A549 (cell line): ENCODE measurements around the gene LCE2A.

Experiments
- BHLHE40 ChIP-seq: IDR thresholded peaks from 2 replicates; pipeline ENCODE4 v1.6.1; 2012; ENCODE audit warnings: low read depth, low read length, inconsistent platforms
- CBX8 ChIP-seq: fragments of 200-600 bp; sonication (generic); IDR thresholded peaks from 2 replicates; pipeline ENCODE4 v1.6.1; 2016
- FOSL2 ChIP-seq, 2 experiments: fragments of 450-650 bp in 1 of 2; fragments of >200 bp in 1 of 2; sonication (Bioruptor Twin) in 1 of 2; formaldehyde crosslinking; IDR thresholded peaks; 2 replicates each; pipeline versions ENCODE4 v1.5.0 to v1.6.1; 2016 to 2020; ENCODE audit warnings: mild to moderate bottlenecking in 1 of 2, moderate library complexity in 1 of 2
- JUN ChIP-seq, 2 experiments: fragments of >200 bp; sonication (Bioruptor Twin); formaldehyde crosslinking; IDR thresholded peaks; 2 replicates in 1 of 2; 3 replicates in 1 of 2; pipeline ENCODE4 v1.6.1; 2016 to 2017
- KDM1A ChIP-seq: fragments of 200-600 bp; sonication (generic); IDR thresholded peaks from 2 replicates; pipeline ENCODE4 v1.6.1; 2016; ENCODE audit warnings: low read depth, mild to moderate bottlenecking
- POLR2A ChIP-seq: IDR thresholded peaks from 2 replicates; pipeline ENCODE4 v1.6.1; 2012; ENCODE audit warnings: mild to moderate bottlenecking, low read length
- ZFP36 ChIP-seq: fragments of 450-650 bp; IDR thresholded peaks from 2 replicates; pipeline ENCODE4 v1.6.1; 2014; ENCODE audit warnings: borderline replicate concordance; ENCODE audit not compliant: partially characterized antibody
- TF ChIP-seq, protein P1 (sequence below): fragments of >200 bp; sonication (Bioruptor Twin); formaldehyde crosslinking; IDR thresholded peaks from 3 replicates; pipeline ENCODE4 v1.5.1; 2016
- TF ChIP-seq, protein P2 (sequence below): fragments of 200-600 bp; sonication (generic); IDR thresholded peaks from 2 replicates; pipeline ENCODE4 v1.6.1; 2016; ENCODE audit warnings: antibody characterized with exemption, mild to moderate bottlenecking, moderate library complexity

DNA sequence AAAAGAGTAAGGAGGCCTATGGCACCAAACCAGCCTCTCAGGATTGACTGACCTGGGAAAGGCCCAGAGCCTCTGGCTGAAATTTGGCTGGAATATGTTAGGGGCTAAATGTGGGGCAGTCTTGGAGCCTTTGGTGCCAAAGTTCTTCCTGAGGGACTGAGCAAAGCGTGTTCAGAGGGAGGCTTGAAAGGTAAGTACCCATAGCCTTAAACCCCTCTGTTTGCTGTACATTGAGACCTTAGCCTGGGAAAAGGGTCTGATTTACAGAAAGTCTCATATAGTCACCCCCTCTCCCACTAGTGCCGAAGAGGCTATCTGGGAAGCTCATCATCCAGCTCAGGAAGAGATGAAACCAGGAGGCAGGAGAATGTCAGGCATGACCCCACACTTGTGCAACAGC is 9.7 kb downstream of the LCE2A start, which contains the start of gene LCE4A:
- TF ChIP-seq, protein P1, sequence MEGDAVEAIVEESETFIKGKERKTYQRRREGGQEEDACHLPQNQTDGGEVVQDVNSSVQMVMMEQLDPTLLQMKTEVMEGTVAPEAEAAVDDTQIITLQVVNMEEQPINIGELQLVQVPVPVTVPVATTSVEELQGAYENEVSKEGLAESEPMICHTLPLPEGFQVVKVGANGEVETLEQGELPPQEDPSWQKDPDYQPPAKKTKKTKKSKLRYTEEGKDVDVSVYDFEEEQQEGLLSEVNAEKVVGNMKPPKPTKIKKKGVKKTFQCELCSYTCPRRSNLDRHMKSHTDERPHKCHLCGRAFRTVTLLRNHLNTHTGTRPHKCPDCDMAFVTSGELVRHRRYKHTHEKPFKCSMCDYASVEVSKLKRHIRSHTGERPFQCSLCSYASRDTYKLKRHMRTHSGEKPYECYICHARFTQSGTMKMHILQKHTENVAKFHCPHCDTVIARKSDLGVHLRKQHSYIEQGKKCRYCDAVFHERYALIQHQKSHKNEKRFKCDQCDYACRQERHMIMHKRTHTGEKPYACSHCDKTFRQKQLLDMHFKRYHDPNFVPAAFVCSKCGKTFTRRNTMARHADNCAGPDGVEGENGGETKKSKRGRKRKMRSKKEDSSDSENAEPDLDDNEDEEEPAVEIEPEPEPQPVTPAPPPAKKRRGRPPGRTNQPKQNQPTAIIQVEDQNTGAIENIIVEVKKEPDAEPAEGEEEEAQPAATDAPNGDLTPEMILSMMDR, result no peak
- no peak for TF ChIP-seq ZFP36
- TF ChIP-seq CBX8, result no peak
- TF ChIP-seq FOSL2 (IDR thresholded peaks at IDR 0.05), result no peak
- no peak for TF ChIP-seq FOSL2 (CRISPR knock-in tag; IDR thresholded peaks at IDR 0.05)
- no peak for TF ChIP-seq JUN (IDR thresholded peaks at IDR 0.05)
- no peak for TF ChIP-seq POLR2A
- TF ChIP-seq, protein P2, sequence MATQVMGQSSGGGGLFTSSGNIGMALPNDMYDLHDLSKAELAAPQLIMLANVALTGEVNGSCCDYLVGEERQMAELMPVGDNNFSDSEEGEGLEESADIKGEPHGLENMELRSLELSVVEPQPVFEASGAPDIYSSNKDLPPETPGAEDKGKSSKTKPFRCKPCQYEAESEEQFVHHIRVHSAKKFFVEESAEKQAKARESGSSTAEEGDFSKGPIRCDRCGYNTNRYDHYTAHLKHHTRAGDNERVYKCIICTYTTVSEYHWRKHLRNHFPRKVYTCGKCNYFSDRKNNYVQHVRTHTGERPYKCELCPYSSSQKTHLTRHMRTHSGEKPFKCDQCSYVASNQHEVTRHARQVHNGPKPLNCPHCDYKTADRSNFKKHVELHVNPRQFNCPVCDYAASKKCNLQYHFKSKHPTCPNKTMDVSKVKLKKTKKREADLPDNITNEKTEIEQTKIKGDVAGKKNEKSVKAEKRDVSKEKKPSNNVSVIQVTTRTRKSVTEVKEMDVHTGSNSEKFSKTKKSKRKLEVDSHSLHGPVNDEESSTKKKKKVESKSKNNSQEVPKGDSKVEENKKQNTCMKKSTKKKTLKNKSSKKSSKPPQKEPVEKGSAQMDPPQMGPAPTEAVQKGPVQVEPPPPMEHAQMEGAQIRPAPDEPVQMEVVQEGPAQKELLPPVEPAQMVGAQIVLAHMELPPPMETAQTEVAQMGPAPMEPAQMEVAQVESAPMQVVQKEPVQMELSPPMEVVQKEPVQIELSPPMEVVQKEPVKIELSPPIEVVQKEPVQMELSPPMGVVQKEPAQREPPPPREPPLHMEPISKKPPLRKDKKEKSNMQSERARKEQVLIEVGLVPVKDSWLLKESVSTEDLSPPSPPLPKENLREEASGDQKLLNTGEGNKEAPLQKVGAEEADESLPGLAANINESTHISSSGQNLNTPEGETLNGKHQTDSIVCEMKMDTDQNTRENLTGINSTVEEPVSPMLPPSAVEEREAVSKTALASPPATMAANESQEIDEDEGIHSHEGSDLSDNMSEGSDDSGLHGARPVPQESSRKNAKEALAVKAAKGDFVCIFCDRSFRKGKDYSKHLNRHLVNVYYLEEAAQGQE, result no peak
- TF ChIP-seq BHLHE40, result no peak
- TF ChIP-seq KDM1A, result no peak
